ENCODE data around the gene NUTM2F. TPM values are rescaled to one million over a fixed set of nuclear protein-coding genes. Genes with fewer than 3 reads are reported as not detected.

Gene NUTM2F
- total RNA-seq, 1 donor from 2014 or later: not detected

DNA sequence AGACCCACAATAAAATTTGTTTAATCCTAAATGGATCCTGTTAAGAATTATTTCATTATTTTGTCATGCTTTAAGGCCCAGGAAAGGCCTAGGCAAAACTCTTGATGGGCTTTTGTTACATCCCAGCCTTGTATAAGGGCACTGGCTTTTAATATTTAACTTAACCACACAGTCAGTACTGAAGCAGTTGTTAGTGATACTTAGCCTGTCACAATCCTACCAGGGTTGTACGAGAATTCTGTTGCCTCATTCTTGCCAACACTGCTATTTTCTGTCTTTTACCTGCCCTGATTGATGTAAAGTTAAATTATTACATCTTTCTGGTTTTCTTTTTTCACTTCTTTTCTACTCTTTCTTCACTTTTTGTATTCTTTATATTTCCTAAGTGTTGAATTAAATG lies 58.4 kb downstream of the NUTM2F start:
- no peaks in the 10 kb centered on the region for H3K36me3 ChIP-seq
- H3K9me3 ChIP-seq: peaks cover 10% of the 10 kb centered on the region
- no peak overlapping the region for H3K27ac ChIP-seq
- no peak for ATAC-seq
- TF ChIP-seq, protein P1, sequence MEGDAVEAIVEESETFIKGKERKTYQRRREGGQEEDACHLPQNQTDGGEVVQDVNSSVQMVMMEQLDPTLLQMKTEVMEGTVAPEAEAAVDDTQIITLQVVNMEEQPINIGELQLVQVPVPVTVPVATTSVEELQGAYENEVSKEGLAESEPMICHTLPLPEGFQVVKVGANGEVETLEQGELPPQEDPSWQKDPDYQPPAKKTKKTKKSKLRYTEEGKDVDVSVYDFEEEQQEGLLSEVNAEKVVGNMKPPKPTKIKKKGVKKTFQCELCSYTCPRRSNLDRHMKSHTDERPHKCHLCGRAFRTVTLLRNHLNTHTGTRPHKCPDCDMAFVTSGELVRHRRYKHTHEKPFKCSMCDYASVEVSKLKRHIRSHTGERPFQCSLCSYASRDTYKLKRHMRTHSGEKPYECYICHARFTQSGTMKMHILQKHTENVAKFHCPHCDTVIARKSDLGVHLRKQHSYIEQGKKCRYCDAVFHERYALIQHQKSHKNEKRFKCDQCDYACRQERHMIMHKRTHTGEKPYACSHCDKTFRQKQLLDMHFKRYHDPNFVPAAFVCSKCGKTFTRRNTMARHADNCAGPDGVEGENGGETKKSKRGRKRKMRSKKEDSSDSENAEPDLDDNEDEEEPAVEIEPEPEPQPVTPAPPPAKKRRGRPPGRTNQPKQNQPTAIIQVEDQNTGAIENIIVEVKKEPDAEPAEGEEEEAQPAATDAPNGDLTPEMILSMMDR (IDR thresholded peaks at IDR 0.05): no peak
- H3K4me3 ChIP-seq: no peak overlapping the region
- intact Hi-C loops (cut with DNase I): no loop called here
- no peaks in the 10 kb centered on the region for H3K4me1 ChIP-seq
- no peak for DNase-seq
- no peaks in the 10 kb centered on the region for H3K27me3 ChIP-seq (ENCODE audit: low read depth)

DNA sequence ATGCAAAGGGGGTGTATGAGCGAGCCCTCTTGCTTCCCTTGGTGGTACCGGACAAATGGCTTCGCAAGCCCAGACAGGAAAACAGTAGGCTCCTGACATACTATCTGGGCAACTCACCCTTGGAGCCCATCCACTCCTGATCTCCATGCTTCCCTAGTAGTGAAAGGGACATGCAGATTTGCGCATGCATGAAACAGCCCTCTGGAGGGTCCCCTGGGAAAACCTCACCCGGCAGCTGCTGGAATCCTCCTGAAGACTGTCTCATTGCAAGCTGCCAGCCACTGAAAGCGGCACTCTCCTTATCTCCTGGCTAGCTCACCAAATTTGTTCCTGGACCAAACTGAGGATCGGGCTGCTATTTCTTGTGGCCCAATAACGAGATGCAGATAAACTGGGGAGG lies 59.2 kb downstream of the NUTM2F start:
- H3K4me3 ChIP-seq: no peak overlapping the region

More for the DNA sequence above, 59.2 kb downstream of the NUTM2F start:
- ATAC-seq (no peak), DNase-seq (no peak)
- H3K36me3 ChIP-seq: no peaks in the 10 kb centered on the region
- no peaks in the 10 kb centered on the region for H3K4me1 ChIP-seq
- no peaks in the 10 kb centered on the region for H3K27me3 ChIP-seq (ENCODE audit: low read depth)
- intact Hi-C loops (cut with DNase I): no loop called here
- no peak overlapping the region for H3K27ac ChIP-seq
- TF ChIP-seq, protein P1 (IDR thresholded peaks at IDR 0.05): no peak
- peaks cover 10% of the 10 kb centered on the region for H3K9me3 ChIP-seq

Other genes starting within 250 kb of the NUTM2F start
- 11.0 TPM for gene PTPDC1, start 244.2 kb downstream of the NUTM2F start, total RNA-seq
- gene ZNF169, start 69.3 kb downstream of the NUTM2F start, total RNA-seq: 6.1 TPM
- gene PCAT7, start 226.4 kb upstream of the NUTM2F start, total RNA-seq: 0.30 TPM